ENCODE measurements around the gene KNOP1.

The KNOP1 gene

DNA sequence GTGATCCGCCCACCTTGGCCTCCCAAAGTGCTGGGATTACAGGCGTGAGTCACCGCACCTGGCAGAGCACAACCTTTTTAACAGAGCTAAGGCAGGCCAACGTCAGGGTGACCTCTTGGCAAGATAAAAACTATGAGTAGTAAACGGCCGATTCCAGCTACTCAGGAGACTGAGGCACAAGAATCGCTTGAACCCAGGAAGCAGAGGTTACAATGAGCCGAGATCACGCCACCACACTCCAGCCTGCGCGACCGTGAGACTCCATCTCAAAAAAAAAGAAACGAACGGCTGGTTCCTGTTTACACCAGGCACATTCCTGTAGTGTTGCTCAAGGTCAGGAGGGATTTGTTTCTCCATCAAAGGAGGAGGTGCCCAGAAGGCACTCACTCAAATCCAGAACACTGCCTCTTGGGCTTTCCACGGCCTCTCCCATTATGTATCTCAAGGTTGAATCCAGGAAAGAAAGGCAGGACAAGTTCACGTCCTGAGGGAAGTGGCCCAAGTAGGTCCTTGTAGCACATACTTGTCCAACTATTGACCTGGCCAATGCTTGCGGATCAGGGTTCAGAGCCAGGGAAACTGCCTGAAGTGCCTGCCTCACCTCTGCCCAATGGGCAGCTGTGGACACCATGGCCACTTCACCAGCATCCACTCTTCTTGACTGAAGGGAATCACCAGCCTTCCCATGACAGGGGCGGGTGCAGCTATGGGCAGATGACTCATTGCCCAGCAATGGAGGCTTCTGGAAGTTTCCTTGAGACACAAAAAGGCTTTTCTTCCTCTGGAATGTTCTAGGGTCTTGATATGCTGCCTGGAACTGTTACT, 13.5 kb downstream of the KNOP1 start:
- ATAC-seq: no peak
- peaks cover 71% of the 10 kb centered on the region for H3K36me3 Mint-ChIP-seq
- H3K27ac Mint-ChIP-seq: no peak overlapping the region
- no peaks in the 10 kb centered on the region for H3K4me1 Mint-ChIP-seq
- H3K4me3 Mint-ChIP-seq: no peak overlapping the region
- no peaks in the 10 kb centered on the region for H3K27me3 Mint-ChIP-seq
- no peaks in the 10 kb centered on the region for H3K9me3 Mint-ChIP-seq

DNA sequence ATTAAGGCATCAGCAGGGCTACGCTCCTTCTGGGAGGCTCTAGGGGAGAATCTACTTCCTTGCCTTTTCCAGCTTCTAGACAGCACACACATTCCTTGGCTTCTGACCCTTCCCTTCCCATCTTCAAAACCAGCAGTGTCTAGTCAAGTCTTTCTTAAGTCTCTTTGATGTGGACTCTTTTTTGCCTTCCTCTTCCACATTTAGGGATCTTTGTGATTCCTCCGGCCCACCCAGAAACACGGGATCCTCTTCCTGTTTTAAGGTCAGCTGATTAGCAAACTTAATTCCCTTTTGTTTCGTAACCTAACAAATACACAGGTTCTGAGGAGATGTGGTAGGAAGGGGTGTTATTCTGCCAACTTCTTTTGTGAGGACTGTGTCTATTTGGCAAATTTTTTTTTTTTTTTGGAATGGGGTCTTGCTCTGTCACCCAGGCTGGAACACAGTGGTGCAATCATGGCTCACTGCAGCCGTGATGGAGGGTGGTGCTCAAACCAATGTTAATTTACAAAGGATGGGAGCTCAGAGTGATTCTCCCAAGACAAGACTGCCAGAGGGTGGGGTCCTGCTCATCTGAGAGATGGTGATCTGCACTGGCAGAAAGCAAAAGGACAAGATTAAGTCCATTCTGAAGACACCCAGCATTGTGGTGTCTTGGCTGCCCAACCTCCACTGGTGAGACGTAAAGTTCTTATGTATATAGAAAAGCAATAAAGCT, 14.7 kb downstream of the KNOP1 start:
- H3K4me1 Mint-ChIP-seq: peaks cover 5% of the 10 kb centered on the region
- H3K27ac Mint-ChIP-seq: no peak overlapping the region
- H3K9me3 Mint-ChIP-seq: no peaks in the 10 kb centered on the region
- no peak for ATAC-seq
- H3K27me3 Mint-ChIP-seq: no peaks in the 10 kb centered on the region
- peaks cover 77% of the 10 kb centered on the region for H3K36me3 Mint-ChIP-seq
- H3K4me3 Mint-ChIP-seq: no peak overlapping the region

- H3K36me3 Mint-ChIP-seq: peaks cover 79% of the 10 kb centered on the region
- H3K9me3 Mint-ChIP-seq: no peaks in the 10 kb centered on the region
- no peaks in the 10 kb centered on the region for H3K27me3 Mint-ChIP-seq
- H3K4me1 Mint-ChIP-seq: peaks cover 9% of the 10 kb centered on the region
- no peak for ATAC-seq
- H3K27ac Mint-ChIP-seq: no peak overlapping the region
- no peak overlapping the region for H3K4me3 Mint-ChIP-seq
Observed at GRCh38 chr16:19701091-19701490, 16.9 kb downstream of the KNOP1 start.

DNA sequence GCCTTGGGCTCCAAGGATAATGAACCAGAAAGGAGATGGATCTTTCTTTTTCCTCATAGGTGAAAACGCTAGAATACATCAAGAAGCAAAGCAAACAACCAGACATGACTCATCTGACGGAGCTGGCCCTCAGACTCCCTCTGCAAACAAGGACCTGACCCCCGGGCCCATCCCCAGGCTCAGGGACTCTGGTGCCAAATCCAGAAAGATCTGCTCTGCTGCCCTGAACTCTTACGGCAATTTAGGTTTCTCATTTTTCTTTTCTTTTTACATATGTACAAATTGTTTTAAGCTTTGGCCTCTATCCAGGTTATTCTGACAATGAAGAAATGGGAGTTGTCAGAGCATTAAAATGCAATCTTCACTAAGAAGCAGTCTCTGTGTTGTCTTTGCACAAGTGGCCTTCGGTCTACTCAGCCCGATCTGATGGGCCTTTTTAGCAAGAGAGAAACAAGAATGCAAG, 17.7 kb downstream of the KNOP1 start:
- H3K4me1 Mint-ChIP-seq: peaks cover 9% of the 10 kb centered on the region
- H3K27me3 Mint-ChIP-seq: no peaks in the 10 kb centered on the region
- no peak for ATAC-seq
- H3K9me3 Mint-ChIP-seq: no peaks in the 10 kb centered on the region
- H3K4me3 Mint-ChIP-seq: no peak overlapping the region
- no peak overlapping the region for H3K27ac Mint-ChIP-seq
- peaks cover 73% of the 10 kb centered on the region for H3K36me3 Mint-ChIP-seq

- Mint-ChIP-seq H3K27ac (no peak overlapping the region), H3K9me3 (no peaks in the 10 kb centered on the region), H3K27me3 (no peaks in the 10 kb centered on the region), H3K4me1 (peaks cover 9% of the 10 kb centered on the region), H3K4me3 (no peak overlapping the region), H3K36me3 (peaks cover 65% of the 10 kb centered on the region)
- ATAC-seq: no peak
Observed at GRCh38 chr16:19699472-19699871, 18.6 kb downstream of the KNOP1 start.

DNA sequence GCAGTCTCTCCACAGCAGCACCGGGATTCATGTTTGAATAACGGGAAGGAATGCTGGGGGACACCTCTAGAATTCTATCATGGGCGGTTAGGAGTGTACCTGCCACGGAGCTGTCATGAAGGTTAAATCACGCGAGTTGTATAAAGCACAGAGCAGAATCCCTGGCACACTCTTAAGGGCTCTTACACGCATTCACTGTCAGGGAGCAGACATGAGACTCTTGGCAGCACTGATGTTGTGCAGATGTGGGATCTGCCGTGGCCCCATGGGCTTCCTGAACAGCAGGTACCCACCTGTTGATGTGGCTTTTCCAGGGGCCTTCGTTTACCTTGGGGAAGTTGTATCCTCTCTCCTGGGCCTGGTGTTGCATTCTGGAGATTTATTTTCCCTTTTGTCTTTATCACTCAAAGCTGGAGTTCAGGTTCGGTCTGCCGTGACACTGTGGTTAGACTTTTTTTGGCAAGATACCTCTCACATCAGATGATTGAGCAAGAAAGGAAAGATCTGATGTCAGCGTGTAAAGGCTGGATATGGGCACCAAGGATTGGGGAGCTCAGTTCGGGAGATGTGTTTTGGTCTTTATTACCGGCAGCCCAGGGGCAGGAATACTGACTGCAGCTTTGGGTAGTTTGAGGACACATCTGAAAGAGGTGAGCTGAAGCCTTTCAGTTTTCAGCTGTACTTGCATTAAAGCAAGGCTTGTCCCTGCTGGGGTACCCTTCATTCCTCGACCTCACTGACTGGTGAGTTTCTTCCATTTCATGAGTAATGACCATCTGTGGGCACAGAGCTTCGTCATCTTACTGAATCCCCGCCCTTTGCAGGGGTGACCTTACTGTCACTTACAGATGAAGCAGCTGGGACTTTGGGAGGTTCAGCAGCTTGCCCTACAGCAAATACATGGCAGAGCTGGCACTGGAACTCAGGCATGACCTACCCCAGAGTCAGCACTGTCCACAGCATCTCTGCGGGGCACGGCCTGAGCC, 19.3 kb downstream of the KNOP1 start:
- H3K4me1 Mint-ChIP-seq: peaks cover 9% of the 10 kb centered on the region
- H3K27ac Mint-ChIP-seq: peak overlapping the region; percentile 34
- no peak for ATAC-seq
- no peak overlapping the region for H3K4me3 Mint-ChIP-seq
- H3K36me3 Mint-ChIP-seq: peaks cover 65% of the 10 kb centered on the region
- H3K9me3 Mint-ChIP-seq: no peaks in the 10 kb centered on the region
- H3K27me3 Mint-ChIP-seq: no peaks in the 10 kb centered on the region

- peak overlapping the region; percentile 34 for H3K27ac Mint-ChIP-seq
- no peak overlapping the region for H3K4me3 Mint-ChIP-seq
- peaks cover 9% of the 10 kb centered on the region for H3K4me1 Mint-ChIP-seq
- H3K27me3 Mint-ChIP-seq: no peaks in the 10 kb centered on the region
- H3K9me3 Mint-ChIP-seq: no peaks in the 10 kb centered on the region
- ATAC-seq: no peak
- H3K36me3 Mint-ChIP-seq: peaks cover 63% of the 10 kb centered on the region
Observed at GRCh38 chr16:19697756-19698318, 20.2 kb downstream of the KNOP1 start.

DNA sequence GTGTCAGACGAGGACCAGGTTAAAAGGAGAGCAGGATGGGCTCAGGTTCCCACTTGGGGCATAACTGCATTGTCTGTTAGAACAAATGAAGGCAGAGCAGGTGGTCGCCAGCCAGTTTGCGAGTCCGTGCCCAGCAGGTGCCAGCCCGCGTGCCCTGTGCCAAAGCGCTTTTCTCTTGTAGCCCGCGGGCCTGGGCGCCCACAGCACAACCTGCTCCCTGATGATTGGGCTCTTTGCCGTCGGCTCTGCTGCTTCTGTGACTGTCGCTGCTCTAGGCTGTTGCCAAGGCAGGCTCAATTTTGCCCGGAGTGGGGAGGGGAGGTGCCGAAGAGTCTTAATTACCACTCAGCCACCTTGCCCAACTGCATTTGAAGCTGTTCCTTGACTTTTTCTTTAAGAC, 21.1 kb downstream of the KNOP1 start:
- Mint-ChIP-seq H3K27me3 (no peaks in the 10 kb centered on the region), H3K4me1 (peaks cover 9% of the 10 kb centered on the region), H3K27ac (no peak overlapping the region), H3K9me3 (no peaks in the 10 kb centered on the region), H3K4me3 (no peak overlapping the region), H3K36me3 (peaks cover 64% of the 10 kb centered on the region)
- no peak for ATAC-seq

DNA sequence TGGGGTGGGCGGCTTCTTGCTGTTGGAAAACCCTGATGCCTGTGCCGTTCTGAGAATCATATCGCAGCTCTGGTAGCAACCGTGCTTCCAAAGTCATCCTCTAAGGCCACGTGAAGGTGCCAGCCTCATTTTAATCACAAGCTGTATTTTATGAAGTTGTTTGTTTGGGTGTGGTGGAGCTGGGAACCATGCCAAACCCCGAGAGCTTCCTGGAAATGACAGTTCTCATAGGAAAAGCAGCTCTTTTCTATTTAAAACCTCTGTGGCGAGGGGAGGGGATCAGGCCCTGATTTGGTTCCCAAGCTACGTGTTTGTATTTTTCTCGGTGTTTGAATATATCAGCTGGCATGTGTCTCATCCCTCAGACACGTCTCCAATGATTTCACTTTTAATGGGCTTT, 21.7 kb downstream of the KNOP1 start:
- H3K9me3 Mint-ChIP-seq: no peaks in the 10 kb centered on the region
- H3K4me3 Mint-ChIP-seq: no peak overlapping the region
- ATAC-seq: no peak
- H3K36me3 Mint-ChIP-seq: peaks cover 70% of the 10 kb centered on the region
- no peaks in the 10 kb centered on the region for H3K27me3 Mint-ChIP-seq
- peaks cover 9% of the 10 kb centered on the region for H3K4me1 Mint-ChIP-seq
- H3K27ac Mint-ChIP-seq: no peak overlapping the region

DNA sequence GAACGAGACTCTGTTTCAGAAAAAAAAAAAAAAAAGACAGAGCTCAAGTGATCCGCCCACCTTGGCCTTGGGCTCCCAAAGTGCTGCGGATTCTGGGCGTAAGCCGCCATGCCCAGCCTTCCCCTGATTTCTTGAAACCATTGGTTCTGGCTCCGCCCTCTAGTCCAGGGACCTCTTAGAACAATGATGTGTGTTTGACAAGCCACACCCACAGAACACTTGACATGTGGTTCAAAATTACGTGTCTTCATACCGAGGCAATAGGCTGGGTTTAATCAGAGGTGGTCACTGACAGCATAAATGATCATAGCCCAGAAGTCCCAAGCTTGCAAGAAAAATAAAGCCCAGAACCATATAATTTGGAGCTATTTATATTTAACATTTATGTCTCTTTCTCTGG, 23.0 kb downstream of the KNOP1 start:
- H3K4me1 Mint-ChIP-seq: peaks cover 9% of the 10 kb centered on the region
- no peaks in the 10 kb centered on the region for H3K9me3 Mint-ChIP-seq
- H3K27me3 Mint-ChIP-seq: no peaks in the 10 kb centered on the region
- peaks cover 66% of the 10 kb centered on the region for H3K36me3 Mint-ChIP-seq
- no peak overlapping the region for H3K27ac Mint-ChIP-seq
- H3K4me3 Mint-ChIP-seq: no peak overlapping the region
- no peak for ATAC-seq

- Mint-ChIP-seq H3K4me1 (no peaks in the 10 kb centered on the region), H3K4me3 (no peak overlapping the region), H3K27me3 (no peaks in the 10 kb centered on the region), H3K27ac (no peak overlapping the region), H3K9me3 (no peaks in the 10 kb centered on the region), H3K36me3 (peaks cover 58% of the 10 kb centered on the region)
- ATAC-seq: no peak
Observed at GRCh38 chr16:19691161-19691711, 26.8 kb downstream of the KNOP1 start.

- Mint-ChIP-seq H3K4me1 (no peaks in the 10 kb centered on the region), H3K4me3 (no peak overlapping the region), H3K27me3 (no peaks in the 10 kb centered on the region), H3K27ac (no peak overlapping the region), H3K36me3 (peaks cover 69% of the 10 kb centered on the region), H3K9me3 (no peaks in the 10 kb centered on the region)
- no peak for ATAC-seq
Observed at GRCh38 chr16:19690196-19690595, 27.8 kb downstream of the KNOP1 start.

DNA sequence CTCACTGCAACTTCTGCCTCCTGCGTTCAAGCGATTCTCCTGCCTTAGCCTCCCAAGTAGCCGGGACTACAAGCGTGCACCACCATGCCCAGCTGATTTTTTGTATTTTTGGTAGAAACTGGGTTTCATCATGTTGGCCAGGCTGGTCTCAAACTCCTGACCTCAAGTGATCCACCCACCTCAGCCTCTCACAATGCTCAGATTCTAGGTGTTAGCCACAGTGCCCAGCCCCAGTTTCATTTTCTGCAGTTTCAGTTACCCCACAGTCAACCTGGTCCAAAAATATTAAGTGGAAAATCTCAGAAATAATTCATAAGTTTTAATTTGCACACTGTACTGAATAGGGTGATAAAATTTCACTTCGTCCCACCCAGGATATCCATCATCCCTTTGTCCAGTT, 28.7 kb downstream of the KNOP1 start:
- H3K36me3 Mint-ChIP-seq: peaks cover 75% of the 10 kb centered on the region
- ATAC-seq: no peak
- H3K27ac Mint-ChIP-seq: no peak overlapping the region

DNA sequence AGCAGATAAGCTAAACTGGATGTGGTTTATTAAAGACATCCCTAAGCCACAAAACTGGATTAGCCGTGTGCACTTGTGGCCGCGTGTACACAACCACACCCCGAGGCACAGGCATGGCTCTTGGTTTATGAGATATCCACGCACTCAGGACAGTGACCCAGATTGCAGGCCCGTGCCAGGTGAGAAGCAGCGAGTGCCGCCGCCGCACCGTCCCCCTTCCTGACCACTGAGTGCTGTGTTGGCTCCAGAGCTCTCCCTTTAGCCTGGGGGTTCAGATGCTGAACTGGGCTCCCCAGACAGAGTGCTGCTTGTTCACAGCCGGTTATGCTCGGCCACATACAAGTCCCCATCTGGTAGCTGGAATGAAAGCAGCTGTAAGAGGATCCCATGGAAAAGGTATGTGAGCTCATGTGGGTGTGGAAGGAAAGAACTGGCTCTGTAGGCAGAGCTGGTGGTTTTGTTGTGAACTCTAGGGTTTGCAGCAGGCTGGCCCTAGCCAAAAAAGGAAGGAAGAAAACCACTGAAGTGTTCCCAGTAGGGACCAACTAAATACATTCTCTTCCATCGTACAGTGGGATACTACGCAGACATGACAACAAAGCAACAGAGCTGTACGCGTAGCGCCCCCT, 29.5 kb downstream of the KNOP1 start:
- no peak for ATAC-seq
- no peaks in the 10 kb centered on the region for H3K9me3 Mint-ChIP-seq
- H3K4me3 Mint-ChIP-seq: no peak overlapping the region
- H3K27ac Mint-ChIP-seq: no peak overlapping the region
- H3K27me3 Mint-ChIP-seq: no peaks in the 10 kb centered on the region
- peaks cover 76% of the 10 kb centered on the region for H3K36me3 Mint-ChIP-seq
- no peaks in the 10 kb centered on the region for H3K4me1 Mint-ChIP-seq

More for the DNA sequence above, 28.7 kb downstream of the KNOP1 start:
- H3K27me3 Mint-ChIP-seq: no peaks in the 10 kb centered on the region
- no peak overlapping the region for H3K4me3 Mint-ChIP-seq
- H3K4me1 Mint-ChIP-seq: no peaks in the 10 kb centered on the region
- no peaks in the 10 kb centered on the region for H3K9me3 Mint-ChIP-seq
